ENCODE results near the gene GMCL2.

The GMCL2 gene

DNA sequence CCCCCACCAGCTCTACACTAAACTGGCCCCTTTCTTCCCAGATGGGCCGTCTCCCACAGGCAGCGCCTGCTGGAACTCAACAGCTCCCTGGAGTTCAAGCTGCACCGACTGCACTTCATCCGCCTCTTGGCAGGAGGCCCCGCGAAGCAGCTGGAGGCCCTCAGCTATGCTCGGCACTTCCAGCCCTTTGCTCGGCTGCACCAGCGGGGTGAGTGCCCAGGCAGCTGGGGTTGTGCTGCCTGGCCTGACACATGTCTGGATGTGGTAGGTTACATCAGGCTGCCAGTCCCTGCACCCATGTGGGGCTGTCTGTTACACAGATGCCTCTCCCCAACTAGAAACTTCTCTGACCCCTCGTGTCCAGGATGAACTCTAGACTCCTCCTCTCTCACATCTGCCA lies 43.3 kb downstream of the GMCL2 start:
- FAIRE-seq (no peak), DNase-seq (ENCODE audit: low spot score) (no peak)

DNA sequence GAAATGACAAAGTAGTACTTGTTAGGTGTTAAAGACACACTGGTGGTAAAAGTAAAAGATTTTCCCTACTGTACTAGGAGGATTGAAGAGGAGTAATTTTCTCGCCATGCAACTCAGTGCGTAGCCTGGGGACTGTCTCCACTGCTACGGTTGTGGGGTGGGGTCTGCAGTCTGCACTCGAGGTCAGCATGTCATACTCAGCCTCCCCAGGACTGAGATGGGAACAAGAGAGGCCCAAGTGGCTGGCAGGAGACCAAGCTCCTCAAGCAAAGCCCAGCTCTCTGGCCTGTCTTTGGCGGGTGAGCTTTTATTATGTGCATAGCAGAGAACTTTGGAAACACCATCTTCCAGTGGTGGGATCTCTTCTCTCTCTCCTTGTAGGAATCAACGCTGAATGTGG lies 43.9 kb downstream of the GMCL2 start:
- DNase-seq (ENCODE audit: low spot score) (no peak), FAIRE-seq (no peak)

- FAIRE-seq, result no peak
Observed at GRCh38 chr5:178142642-178143041, 44.5 kb downstream of the GMCL2 start.

GRCh38 chr5:178141550-178141949 lies 45.6 kb downstream of the GMCL2 start:
- FAIRE-seq (no peak), DNase-seq (ENCODE audit: low spot score) (no peak)

More at GRCh38 chr5:178142642-178143041, 44.5 kb downstream of the GMCL2 start:
- DNase-seq (ENCODE audit: low spot score), result no peak

- FAIRE-seq (no peak), DNase-seq (ENCODE audit: low spot score) (no peak)
Observed at GRCh38 chr5:178137991-178138390, 49.2 kb downstream of the GMCL2 start.

DNA sequence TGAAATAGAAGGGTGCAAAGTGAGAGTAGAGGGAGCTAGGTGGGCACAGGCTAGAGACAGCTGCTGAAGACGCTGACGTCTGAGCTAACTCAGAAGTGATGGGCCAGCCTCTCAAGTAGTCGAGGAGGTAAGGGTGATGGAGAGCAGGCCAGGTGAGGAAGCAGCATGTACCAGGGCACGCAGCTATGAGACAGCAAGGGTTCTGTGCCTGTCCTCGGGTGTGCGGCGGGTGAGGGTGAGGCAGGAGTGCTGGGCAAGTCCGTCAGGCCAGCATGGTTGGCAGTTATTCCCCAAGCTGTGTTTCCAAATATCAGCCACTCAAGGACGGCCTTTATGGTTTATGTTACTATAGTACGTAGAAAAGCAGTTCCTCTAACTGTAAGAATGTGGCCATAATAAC lies 50.2 kb downstream of the GMCL2 start:
- DNase-seq (ENCODE audit: low spot score) (no peak), FAIRE-seq (no peak)
